HEK293 (cell line): ENCODE measurements around the gene LBX1.

Source experiments
- BCL11A ChIP-seq: fragments of 450-650 bp; formaldehyde crosslinking; IDR thresholded peaks from 2 replicates; pipeline ENCODE4 v1.5.1; 2016; ENCODE audit warnings: low read depth, missing biosample characterization, missing genetic modification characterization
- CTCF ChIP-seq: fragments of 450-650 bp; formaldehyde crosslinking; IDR thresholded peaks from 2 replicates; pipeline ENCODE4 v1.5.1; 2016; ENCODE audit warnings: missing biosample characterization, missing genetic modification characterization
- YY1 ChIP-seq: fragments of 450-650 bp; formaldehyde crosslinking; IDR thresholded peaks from 2 replicates; pipeline ENCODE4 v1.5.1; 2018; ENCODE audit warnings: missing biosample characterization, missing genetic modification characterization
- ZBTB49 ChIP-seq: fragments of 450-650 bp; formaldehyde crosslinking; IDR thresholded peaks from 2 replicates; pipeline ENCODE4 v1.5.1; 2016; ENCODE audit warnings: missing biosample characterization, missing genetic modification characterization, low read depth
- ZFP69B ChIP-seq: fragments of 450-650 bp; formaldehyde crosslinking; IDR thresholded peaks from 2 replicates; pipeline ENCODE4 v1.5.1; 2016; ENCODE audit warnings: missing biosample characterization, missing genetic modification characterization
- ZNF155 ChIP-seq: fragments of 450-650 bp; formaldehyde crosslinking; IDR thresholded peaks from 2 replicates; pipeline ENCODE4 v1.5.1; 2016; ENCODE audit warnings: missing biosample characterization, missing genetic modification characterization
- ZNF274 ChIP-seq, 2 experiments: fragments of 200-500 bp in 1 of 2; fragments of 450-650 bp in 1 of 2; sonication (Bioruptor generic) in 1 of 2; formaldehyde crosslinking in 1 of 2; IDR thresholded peaks; 2 replicates each; pipeline versions ENCODE4 v1.5.1 to v1.6.1; 2014 to 2016; ENCODE audit warnings: borderline replicate concordance in 1 of 2, inconsistent platforms in 1 of 2, low read length in 1 of 2, missing biosample characterization in 1 of 2, missing genetic modification characterization in 1 of 2
- ZNF501 ChIP-seq: fragments of 450-650 bp; formaldehyde crosslinking; IDR thresholded peaks from 2 replicates; pipeline ENCODE4 v1.5.1; 2016; ENCODE audit warnings: missing biosample characterization, missing genetic modification characterization
- ZNF514 ChIP-seq: fragments of 450-650 bp; formaldehyde crosslinking; IDR thresholded peaks from 2 replicates; pipeline ENCODE4 v1.5.1; 2016; ENCODE audit warnings: missing biosample characterization, missing genetic modification characterization
- TF ChIP-seq, protein P1 (sequence below): fragments of 450-650 bp; formaldehyde crosslinking; IDR thresholded peaks from 2 replicates; pipeline ENCODE4 v1.5.1; 2016; ENCODE audit warnings: missing biosample characterization, missing genetic modification characterization
- TF ChIP-seq, protein P2 (sequence below): fragments of 450-650 bp; formaldehyde crosslinking; IDR thresholded peaks from 2 replicates; pipeline ENCODE4 v1.5.1; 2016; ENCODE audit warnings: missing biosample characterization, missing genetic modification characterization

GRCh38 chr10:101273330-101273729 lies 44.1 kb upstream of the LBX1 start:
- no peak for TF ChIP-seq CTCF (tag by site-specific recombination)
- no peak for TF ChIP-seq ZNF155 (tag by site-specific recombination)
- no peak for TF ChIP-seq BCL11A
- no peak for TF ChIP-seq ZNF274 (IDR thresholded peaks at IDR 0.05; ENCODE audit: low read length)
- no peak for TF ChIP-seq ZNF274 (tag by site-specific recombination; IDR thresholded peaks at IDR 0.05; ENCODE audit: borderline replicate concordance)
- no peak for TF ChIP-seq ZBTB49 (tag by site-specific recombination)
- no peak for TF ChIP-seq ZNF514
- TF ChIP-seq ZNF501 (tag by site-specific recombination): no peak
- TF ChIP-seq, protein P1, sequence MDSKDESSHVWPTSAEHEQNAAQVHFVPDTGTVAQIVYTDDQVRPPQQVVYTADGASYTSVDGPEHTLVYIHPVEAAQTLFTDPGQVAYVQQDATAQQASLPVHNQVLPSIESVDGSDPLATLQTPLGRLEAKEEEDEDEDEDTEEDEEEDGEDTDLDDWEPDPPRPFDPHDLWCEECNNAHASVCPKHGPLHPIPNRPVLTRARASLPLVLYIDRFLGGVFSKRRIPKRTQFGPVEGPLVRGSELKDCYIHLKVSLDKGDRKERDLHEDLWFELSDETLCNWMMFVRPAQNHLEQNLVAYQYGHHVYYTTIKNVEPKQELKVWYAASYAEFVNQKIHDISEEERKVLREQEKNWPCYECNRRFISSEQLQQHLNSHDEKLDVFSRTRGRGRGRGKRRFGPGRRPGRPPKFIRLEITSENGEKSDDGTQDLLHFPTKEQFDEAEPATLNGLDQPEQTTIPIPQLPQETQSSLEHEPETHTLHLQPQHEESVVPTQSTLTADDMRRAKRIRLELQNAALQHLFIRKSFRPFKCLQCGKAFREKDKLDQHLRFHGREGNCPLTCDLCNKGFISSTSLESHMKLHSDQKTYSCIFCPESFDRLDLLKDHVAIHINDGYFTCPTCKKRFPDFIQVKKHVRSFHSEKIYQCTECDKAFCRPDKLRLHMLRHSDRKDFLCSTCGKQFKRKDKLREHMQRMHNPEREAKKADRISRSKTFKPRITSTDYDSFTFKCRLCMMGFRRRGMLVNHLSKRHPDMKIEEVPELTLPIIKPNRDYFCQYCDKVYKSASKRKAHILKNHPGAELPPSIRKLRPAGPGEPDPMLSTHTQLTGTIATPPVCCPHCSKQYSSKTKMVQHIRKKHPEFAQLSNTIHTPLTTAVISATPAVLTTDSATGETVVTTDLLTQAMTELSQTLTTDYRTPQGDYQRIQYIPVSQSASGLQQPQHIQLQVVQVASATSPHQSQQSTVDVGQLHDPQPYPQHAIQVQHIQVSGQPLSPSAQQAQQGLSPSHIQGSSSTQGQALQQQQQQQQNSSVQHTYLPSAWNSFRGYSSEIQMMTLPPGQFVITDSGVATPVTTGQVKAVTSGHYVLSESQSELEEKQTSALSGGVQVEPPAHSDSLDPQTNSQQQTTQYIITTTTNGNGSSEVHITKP (tag by site-specific recombination): no peak
- TF ChIP-seq YY1 (tag by site-specific recombination): no peak
- no peak for TF ChIP-seq ZFP69B (tag by site-specific recombination)
- TF ChIP-seq, protein P2, sequence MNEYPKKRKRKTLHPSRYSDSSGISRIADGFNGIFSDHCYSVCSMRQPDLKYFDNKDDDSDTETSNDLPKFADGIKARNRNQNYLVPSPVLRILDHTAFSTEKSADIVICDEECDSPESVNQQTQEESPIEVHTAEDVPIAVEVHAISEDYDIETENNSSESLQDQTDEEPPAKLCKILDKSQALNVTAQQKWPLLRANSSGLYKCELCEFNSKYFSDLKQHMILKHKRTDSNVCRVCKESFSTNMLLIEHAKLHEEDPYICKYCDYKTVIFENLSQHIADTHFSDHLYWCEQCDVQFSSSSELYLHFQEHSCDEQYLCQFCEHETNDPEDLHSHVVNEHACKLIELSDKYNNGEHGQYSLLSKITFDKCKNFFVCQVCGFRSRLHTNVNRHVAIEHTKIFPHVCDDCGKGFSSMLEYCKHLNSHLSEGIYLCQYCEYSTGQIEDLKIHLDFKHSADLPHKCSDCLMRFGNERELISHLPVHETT (tag by site-specific recombination): no peak
